ENCODE data around the gene PCGF3.

DNA sequence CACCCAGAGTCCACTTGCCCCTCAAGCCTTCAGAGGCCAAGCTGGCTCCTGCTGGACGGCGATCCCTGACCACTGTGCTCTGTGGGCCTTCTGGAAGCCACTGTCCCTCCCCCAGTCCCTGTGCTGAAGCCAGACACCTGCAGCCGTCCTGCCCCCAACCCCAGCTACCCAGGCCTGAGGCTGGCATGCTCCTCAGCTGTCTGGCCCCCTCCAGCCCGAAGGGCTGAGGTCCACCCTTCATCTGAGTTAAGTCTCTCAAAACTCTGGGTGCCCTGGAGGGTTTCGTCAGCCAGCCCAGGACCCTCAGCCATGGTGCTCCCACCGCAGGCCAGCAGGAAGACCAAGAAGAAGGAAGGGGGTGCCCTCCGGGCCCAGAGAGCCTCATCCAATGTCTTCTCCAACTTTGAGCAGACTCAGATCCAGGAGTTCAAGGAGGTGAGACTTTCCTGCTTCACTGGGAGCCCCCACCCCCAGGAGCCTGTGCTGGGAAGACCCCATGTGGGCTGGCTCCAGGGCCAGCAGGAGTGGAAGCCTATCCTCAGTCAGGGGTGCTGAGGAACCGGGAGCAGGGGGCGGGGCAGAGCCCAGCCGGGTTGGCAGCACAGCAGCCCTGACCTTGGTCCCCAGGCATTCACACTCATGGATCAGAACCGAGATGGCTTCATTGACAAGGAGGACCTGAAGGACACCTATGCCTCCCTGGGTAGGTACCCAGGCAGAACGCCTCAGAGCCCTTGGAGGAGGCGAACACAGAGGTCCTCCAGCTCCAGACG, 27.1 kb upstream of the PCGF3 start:
- TF ChIP-seq, protein P1, sequence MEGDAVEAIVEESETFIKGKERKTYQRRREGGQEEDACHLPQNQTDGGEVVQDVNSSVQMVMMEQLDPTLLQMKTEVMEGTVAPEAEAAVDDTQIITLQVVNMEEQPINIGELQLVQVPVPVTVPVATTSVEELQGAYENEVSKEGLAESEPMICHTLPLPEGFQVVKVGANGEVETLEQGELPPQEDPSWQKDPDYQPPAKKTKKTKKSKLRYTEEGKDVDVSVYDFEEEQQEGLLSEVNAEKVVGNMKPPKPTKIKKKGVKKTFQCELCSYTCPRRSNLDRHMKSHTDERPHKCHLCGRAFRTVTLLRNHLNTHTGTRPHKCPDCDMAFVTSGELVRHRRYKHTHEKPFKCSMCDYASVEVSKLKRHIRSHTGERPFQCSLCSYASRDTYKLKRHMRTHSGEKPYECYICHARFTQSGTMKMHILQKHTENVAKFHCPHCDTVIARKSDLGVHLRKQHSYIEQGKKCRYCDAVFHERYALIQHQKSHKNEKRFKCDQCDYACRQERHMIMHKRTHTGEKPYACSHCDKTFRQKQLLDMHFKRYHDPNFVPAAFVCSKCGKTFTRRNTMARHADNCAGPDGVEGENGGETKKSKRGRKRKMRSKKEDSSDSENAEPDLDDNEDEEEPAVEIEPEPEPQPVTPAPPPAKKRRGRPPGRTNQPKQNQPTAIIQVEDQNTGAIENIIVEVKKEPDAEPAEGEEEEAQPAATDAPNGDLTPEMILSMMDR (IDR thresholded peaks at IDR 0.05): no peak
- TF ChIP-seq POLR2AphosphoS5 (IDR thresholded peaks at IDR 0.05): no peak

Measured in prostate gland (tissue), 2 donors.